NCI-H187 treated with DMSO at 0.1 percent for 48 hours (cell line): Measurements from ENCODE around the gene MIS18BP1.
A peak's percentile ranks its signal among the peaks of the same experiment; 100 is the strongest.
"Not testable (repeated sequence)": the region's sequence is repeated elsewhere in the genome, so short reads cannot be mapped to it uniquely, and the experiment has no call there.

ENCODE experiments used
- DNase-seq: peaks from one replicate; lab custom pipeline; 2025; lab: John Stamatoyannopoulos, UW

The MIS18BP1 gene

DNA sequence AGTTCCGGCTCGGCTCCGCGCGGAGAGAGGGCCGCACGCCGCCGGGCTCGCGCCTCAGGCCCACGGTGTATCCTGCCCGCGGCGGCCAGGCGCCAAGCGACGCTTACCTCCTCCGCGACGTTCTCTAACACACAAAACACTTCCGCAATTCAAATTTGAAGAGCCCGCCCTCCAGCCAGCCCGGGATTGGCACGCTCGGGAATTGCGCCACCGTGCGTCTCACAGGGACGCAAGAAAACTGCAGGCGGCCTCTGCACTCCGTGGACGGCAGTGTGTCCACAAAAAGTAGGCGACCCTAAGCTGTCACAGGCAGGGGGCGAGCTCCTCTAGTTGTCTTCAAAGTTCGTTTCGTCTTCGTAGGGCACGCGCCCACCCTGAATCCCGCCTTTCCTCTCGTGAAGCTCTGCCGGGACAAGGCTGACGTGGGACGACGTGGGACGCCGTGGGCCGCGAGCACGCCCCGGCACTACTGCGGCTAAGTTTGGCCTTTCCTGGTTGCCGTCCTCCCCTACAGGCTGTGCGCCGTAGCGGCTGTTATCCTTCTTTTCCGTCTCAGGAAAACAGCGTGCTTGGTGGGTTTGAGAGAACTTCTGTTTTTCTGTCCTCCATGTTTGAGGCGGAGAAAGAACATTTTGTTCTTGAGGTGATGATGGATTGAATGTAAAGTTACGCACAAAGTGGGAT lies at the start of gene MIS18BP1:
MIS18BP1 (minus strand) TSS at position 133 of the 684 bp plus-strand sequence. CDS start 5,916 bp downstream, outside the sequence.
- DNase-seq = peak; percentile 79

DNA sequence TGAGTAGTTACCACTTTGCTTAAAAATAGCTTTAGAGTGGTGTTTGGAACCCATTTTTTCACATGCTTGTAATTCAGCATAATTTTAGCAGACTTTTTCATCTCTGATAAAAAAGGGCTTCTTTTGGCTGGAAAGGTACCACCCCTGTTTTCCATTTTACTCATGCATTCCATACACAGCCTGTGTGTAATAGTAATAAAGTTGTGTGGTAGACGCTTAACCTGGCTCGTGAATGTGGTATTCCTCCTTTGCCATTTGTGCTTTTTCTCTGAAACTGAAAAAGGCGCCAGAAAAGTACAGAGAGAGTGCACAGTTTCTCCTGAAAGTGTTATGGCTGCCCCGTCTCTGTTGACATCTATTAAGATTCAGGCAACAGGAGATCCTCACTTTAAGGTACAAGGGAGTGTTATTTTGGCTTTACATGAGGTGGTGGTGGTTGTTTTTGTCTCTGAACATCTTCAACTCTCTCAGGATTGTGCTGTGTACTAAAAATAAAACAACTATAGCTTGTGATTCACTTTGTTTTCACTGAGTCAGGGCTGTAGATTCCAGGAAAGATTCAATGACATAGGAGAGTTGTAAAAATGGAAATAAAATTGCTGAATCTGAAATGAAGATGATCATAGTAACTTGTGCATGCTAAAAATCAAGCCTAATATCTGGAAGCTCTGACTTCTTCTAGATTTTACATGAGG lies 45.6 kb upstream of the MIS18BP1 start:
- DNase-seq = no peak

DNA sequence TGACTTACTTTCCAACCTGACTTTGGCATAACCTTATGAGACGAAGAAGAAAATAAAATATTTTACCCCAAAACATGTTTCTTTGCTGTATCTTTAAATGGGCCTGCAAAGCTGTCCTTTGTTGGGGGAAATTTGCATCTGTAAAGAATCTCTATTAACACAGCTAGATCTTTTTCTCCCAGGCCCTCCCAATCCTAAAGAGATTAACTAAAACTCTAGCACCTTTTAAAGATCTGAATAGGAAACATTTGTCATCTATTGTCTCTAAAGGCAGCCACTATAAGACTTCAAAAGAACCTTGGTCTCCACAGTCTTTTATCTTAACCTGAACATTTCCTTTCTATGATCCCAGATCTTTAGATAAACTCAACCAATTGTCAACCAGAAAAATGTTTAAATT lies 41.8 kb upstream of the MIS18BP1 start:
- DNase-seq = not testable (repeated sequence)

DNA sequence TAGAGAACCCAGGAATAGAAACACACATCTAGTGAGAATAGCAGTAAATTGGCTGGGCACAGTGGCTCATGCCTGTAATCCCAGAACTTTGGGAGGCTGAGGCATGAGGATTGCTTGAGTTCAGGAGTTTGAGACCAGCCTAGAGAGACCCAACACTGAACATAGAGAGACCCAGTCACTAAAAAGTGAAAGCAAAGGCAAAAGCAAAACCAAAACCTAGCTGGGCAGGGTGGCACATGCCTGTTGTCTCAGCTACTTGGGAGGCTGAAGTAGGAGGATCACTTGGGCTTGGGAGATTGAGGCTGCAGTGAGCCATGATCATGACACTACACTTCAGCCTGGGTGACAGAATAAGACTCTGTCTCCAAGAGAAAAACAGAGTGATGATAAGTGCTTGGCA lies 37.5 kb upstream of the MIS18BP1 start:
- DNase-seq = no peak

DNA sequence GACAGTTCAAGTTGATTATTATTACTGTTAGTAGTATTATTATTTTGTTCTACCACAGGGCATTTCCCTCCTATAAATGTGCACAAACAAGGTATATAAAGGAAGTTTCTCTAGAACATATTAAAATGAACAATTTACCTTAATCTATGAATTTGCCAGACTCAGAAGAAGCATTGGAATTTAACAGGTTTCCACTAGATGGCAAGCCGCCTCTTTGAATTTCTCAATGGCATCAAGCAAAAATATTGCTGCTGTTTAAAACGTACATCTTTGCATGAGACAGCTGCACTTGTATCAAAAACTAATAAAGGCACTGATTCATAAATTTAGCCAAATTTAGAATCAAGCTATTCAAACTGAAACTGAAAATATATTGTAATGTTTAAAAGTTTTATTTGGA lies 34.6 kb upstream of the MIS18BP1 start:
- DNase-seq = no peak

DNA sequence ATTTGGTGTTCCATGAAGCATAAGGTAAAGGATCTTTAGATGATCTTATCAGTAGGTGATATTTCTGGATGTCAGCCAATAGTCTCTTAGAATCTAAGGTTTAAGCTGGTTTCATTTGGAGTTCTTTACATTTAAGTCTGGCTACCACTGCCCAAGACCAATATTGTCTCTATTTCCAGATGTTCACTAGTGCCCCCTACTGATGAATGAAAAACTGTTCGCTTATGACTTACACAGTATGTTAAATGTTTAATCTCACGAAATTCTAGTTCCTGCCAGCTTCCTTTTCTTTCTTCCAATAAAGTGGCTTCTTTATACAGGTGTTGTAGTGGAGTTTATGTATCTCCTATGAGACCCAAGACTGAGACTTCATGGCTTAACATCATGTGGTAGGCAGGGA lies 31.8 kb upstream of the MIS18BP1 start:
- no peak for DNase-seq

DNA sequence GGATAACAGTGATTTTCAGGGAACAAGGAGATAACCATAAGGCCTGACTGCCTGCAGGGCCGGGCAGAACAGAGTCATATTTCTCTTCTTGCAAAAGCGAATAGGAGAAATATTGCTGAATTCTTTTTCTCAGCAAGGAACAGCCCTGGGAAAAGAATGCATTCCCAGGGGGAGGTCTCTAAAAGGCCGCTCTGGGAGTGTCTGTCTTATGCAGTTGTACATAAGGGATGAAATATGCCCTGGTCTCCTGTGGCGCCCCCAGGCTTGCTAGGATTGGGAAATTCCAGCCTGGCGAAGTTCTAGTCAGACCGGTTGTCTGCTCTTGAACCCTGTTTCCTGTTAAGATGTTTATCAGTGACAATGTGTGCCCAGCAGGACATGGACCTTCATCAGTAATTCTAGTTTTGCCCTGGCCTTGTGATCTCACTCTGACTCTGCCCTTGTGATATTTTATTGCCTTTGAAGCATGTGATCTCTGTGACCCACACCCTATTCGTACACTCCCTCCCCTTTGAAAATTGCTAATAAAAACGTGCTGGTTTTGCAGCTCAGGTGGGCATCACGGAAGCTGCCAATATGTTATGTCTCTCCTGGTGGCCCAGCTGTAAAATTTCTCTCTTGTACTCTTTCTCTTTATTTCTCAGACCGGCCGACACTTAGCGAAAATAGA lies 28.9 kb upstream of the MIS18BP1 start:
- not testable (repeated sequence) for DNase-seq

DNA sequence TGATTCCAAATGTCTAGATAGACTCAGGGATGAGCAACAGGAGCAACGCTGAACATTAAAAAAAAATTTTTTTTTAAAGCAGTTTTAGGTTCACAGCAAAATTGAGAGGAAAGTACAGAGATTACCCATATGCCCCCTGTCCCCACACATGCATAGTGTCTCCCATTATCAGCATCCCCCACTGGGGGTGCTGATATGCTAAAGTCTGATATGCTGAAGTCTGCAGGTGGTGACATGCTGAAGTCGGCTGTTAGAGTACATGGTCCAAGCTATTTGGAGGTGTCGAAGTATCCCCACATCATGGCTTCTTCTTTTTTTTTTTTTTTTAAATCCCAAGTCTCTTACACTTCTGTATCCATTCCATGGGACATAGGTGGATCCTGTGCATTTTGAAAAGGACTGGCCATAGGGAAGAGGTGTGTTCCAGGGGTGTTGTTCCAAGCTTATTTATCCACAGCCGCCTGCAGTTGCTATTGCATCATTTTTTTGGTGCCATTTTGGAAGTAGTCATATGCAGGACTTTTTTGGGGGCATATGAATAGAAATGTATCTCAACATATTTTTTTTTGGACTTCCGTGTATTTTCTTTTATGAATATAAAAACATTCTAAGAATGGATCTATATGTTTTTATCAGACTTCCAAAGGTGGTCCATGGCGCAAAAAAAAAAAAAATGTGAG lies 19.0 kb upstream of the MIS18BP1 start:
- no peak for DNase-seq

DNA sequence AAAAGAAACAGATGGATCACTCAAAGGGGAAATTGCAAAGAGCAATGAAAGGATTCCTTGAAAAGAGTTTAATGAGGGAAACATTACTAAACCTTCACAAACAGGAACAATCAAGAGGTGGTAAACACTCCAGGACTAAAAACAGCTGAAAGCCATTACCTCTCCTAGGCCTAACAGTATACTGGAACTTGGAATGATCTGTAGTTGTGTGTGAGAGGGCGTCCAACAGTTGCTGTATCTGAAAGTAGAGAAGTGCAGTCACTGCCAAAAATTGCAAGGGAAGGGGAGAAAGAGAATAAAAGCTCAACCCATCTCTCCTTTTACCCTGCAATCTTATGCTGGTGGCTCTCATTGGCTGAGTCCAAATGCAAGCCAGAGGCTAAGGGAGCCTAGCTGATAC lies 17.0 kb upstream of the MIS18BP1 start:
- DNase-seq = no peak

DNA sequence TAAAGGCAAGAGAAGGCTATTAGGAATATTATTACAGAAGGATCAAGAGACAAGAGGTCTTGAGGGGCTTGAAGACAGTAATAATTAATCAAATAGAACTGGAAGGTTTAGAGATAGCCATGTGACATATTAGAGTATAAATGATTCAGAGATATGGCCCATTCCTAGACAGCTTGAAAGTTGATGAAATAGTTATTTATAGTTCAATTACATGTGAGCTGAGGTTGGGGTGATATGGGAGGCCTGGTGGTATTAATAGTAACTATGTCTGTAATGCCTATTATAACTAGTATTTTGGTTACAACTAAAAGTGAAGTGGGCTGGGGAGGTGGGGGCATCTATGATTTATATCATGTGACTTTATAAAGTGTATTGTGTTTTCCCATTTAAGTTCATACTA lies 14.1 kb upstream of the MIS18BP1 start:
- DNase-seq = no peak

DNA sequence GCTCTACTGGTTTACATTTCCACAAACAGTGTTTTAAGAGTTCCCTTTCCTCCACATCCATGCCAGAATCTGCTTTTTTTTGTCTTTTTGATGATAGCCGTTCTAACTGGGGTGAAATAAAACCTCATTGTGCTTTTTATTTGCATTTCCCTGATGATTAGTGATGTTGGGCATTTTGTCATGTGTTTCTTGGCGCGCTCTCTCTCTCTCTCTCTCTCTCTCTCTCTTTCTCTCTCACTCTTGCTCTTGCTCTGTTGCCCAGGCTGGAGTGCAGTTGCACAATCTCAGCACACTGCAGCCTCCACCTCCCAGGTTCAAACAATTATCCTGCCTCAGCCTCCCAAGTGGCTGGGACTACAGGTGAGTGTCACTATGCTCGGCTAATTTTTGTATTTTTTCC lies 9.6 kb upstream of the MIS18BP1 start:
- no peak for DNase-seq

DNA sequence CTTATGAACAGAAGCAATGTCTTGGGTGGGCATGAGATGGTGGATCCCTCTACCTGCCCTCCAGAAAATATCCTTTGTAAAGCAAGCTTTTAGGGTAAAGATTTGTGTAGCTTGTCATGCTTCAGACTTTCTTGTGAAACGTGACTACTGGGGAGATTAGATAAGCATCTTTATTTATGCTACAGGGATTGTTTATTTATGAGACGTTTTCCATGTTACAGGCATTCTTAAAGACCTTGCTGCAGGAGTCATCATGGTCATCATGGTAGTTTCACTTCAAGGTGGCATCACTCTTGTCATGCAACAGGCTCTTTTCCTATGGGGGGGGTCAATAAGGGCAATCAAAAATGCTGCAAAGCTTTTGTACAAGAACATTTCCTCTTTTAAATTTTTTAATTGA lies 8.2 kb upstream of the MIS18BP1 start:
- DNase-seq = no peak

DNA sequence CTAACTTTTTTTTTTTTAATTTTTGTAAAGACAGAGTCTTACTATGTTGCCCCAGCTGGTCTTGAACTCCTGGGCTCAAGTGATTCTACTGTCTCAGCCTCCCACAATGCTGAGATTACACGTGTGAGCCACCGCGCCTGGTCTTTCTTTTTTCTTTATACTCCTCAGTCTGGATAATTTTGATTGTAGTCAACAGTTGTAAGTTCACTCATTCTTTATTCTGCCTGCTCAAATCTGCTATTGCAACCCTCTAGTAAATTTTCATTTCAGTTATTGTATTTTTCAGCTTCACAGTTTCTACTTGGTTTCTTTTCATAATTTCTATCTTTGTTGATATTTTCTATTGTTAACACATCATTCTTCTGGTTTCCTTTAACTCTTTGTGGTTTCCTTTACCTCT lies 5.8 kb upstream of the MIS18BP1 start:
- no peak for DNase-seq

DNA sequence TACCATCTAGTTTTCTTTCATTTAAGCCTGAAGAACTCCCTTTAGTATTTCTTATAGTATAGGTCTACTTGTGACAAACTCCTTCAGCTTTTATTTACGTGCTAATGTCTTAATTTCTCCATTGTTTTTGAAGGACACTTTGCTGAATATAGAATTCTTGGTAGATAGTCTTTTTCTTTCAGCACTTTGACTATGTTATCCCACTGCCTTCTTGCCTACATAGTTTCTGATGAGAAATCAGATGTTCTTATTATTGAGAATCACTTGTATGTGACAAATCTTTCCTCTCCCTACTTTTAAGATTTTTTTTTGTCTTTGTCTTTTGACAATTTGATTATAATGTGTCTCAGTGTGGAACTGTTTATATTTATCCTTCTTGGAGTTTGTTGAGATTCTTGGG lies 5.1 kb upstream of the MIS18BP1 start:
- DNase-seq = no peak

DNA sequence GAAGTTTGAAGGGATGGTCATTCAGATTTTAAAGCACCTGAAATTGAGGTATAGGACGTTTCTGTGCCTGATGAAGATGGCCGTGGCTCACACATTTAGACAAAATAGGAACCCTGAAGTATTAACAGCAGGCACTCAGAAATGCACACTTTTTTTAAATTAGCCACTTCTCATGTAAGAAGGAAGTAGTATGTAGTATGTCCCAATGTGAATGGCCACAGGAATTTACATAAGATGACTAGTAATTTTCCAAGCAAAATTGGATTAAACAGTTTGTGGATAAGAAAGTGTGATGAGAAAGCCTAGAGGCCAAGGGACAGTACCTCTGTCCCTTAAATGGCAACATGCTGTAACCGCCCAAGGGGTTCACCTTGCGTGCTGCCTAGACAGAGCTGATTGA lies 1.8 kb upstream of the MIS18BP1 start:
- DNase-seq = no peak

DNA sequence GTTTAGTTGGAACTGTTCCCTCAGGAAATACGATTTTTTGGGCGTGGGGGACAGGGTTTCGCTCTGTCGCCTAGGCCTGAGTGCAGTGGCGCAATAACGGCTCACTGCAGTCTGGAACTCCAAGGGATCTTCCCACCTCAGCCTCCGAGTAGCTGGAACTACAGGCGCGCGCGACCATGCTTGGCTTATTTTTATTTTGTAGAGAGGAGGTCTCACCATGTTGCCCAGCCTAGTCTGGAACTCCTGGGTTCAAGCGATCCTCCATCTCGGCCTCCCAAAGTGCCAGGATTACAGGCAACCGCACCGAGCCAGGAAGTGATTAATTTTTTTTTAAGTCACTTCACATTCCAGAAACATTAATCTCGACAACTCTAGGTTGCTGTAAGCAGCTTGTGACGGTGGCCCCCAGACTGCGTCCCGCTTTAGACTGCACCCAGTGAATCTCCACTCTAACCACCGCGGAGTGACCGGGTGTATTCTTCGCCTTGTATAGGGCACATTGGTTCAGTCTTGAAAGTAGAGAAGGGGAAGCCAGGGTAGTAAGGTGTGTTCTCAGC lies 830 bp upstream of the MIS18BP1 start:
- no peak for DNase-seq

DNA sequence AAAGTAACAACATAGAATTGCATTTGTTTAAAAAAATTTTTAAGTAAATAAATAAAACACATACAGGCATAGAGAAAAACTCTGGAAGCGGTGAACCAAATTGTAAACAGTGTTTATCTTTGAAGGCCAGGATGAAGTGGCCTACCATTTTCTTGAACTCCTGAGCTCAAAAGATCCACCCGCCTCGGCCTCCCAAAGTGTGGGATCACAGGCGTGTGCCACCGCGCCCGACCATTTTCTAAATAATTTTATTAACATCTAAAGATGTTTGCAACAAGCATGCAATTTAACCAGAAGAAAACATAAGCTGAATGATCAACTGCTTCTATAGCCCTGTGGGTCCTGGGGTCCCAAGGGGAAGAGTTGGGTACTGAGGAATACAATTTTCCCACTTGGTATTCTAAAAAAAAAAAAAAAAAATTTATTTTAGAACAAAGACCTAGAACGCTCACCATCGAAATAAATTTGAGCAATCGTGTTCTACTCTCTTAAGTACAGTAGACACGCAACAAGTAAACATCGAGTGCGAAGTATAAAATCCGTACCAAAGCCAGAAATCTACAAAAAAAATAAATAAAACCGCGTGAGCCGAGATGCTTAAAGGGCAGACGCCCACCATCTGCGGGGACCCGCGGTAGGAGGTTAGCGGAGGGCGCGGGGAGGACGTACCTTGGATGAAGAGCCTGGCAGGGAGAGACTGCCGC lies 484 bp downstream of the MIS18BP1 start:
- DNase-seq = no peak

DNA sequence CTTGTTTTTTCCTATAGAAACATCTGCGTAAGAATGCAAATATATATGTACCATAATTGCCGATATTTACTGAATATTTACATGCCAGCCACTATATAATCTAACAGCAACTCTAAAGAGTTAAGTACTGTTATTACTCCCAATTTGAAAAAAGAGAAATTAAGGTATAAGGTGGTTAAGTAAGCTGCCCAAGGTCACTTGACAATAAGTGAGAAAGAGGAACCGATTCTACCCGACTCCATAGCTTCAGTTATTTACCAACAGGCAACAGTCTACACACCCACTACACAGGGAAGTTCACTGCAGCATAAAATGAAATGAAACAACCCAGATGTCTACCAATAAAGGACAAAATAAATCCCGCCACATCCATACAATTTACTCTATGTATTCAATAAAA lies 1.1 kb downstream of the MIS18BP1 start:
- no peak for DNase-seq

DNA sequence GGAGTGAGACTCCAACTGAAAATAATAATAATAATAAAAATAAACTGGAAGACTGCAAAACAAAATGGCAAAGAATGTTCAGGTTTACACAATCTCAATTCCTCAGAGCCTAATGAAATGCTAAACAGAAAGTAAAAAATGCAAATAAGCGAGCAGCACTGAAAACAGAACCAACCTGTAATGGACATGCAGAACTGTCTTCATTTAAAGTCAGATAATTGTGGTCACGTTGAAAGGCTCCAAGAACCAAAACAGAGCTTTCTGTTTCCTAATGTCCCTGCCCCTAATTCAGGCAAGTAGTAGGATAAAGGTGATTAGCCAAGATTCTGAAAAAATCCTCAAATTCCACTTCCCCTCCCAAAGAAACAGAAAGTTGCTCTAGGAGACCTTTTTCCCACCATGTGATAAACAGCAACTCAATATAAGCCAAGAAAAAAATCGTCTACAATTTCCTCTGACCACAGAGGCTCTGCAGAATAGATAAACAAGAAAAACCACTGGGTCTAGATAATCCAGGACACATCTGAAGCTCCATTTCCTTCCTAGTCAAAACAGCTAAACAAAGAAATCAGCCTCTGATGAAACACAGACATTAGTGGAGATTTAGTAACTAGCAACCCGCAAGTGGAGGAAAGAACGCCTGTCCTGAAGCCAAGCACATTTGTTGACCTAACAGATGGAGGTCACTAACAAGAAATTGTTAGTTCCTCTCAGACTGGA lies 3.0 kb downstream of the MIS18BP1 start:
- no peak for DNase-seq

DNA sequence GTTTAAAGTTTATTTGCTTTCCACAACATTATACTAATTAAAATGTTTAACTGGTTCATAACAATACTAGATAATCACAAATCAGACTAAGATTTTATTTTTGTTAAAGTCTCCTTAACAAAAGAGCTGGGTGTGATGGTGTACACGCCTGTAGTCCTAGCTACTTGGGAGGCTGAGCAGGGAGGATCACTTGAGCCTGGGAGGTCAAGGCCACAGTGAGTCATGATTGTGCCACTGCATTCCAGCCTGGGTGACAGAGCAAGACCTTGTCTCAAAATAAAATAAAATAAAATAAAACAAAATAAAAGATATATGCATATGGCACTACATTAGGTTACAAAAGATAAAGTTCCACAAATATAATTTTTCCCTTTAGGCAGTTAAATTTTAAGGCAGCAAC lies 5.6 kb downstream of the MIS18BP1 start:
- DNase-seq = no peak

DNA sequence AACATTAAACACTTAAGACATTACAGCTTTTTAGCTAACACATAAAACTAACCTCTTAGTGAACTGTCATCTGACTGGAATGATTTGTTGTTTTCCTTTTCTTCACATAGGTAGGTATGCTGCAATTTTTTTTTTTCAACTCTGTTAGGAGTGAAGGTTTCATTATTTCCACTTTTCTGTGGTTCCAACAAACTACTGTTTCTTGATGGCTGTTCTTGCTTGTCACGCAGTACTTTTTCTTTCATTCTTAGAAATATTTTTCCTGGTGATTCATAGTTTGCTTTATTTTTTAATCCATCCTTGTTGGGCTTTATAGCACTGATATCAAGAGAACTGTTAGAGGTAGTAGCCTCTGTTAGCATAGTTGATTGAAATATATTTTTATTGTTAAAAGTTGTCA lies 6.3 kb downstream of the MIS18BP1 start:
- DNase-seq = no peak
